GM20431 (cell line): ENCODE results near the gene CRACDL.

Source experiments
- in situ Hi-C: fragments of 300-500 bp; cut with MseI, MboI; formaldehyde crosslinking; loops from one replicate; pipeline ENCODE4 v1.15.0; 2020; ENCODE audit warnings: low sequenced_read_pairs; ENCODE audit not compliant: unreplicated experiment

The CRACDL gene

GRCh38 chr2:98807929-98808328 lies 128.1 kb downstream of the CRACDL start:
- in situ Hi-C loops, result no loop called here

- in situ Hi-C loops, result no loop called here
Measured at GRCh38 chr2:98807221-98807620, 128.8 kb downstream of the CRACDL start.

GRCh38 chr2:98806236-98806697 lies 129.8 kb downstream of the CRACDL start:
- in situ Hi-C loops, result no loop called here

GRCh38 chr2:98805412-98806171 lies 130.4 kb downstream of the CRACDL start:
- in situ Hi-C loops, result no loop called here

- in situ Hi-C loops, result no loop called here
Measured at GRCh38 chr2:98804736-98805135, 131.3 kb downstream of the CRACDL start.

GRCh38 chr2:98804265-98804650 lies 131.8 kb downstream of the CRACDL start:
- in situ Hi-C loops, result no loop called here

GRCh38 chr2:98803405-98804264 lies 132.4 kb downstream of the CRACDL start:
- in situ Hi-C loops, result no loop called here

- in situ Hi-C loops, result no loop called here
Measured at GRCh38 chr2:98802344-98802743, 133.7 kb downstream of the CRACDL start.

GRCh38 chr2:98801921-98802321 lies 134.1 kb downstream of the CRACDL start:
- in situ Hi-C loops, result no loop called here

- in situ Hi-C loops, result no loop called here
Measured at GRCh38 chr2:98801286-98801685, 134.7 kb downstream of the CRACDL start.

- in situ Hi-C loops, result no loop called here
Measured at GRCh38 chr2:98800330-98801064, 135.5 kb downstream of the CRACDL start.

- in situ Hi-C loops, result no loop called here
Measured at GRCh38 chr2:98799375-98800329, 136.4 kb downstream of the CRACDL start.

GRCh38 chr2:98796775-98797544 lies 139.1 kb downstream of the CRACDL start:
- in situ Hi-C loops, result no loop called here

- in situ Hi-C loops, result no loop called here
Measured at GRCh38 chr2:98795891-98796676, 139.9 kb downstream of the CRACDL start.

GRCh38 chr2:98793897-98794830 lies 141.9 kb downstream of the CRACDL start:
- in situ Hi-C loops, result no loop called here

GRCh38 chr2:98793275-98793674 lies 142.8 kb downstream of the CRACDL start:
- in situ Hi-C loops, result no loop called here

- in situ Hi-C loops, result no loop called here
Measured at GRCh38 chr2:98790221-98790620, 145.8 kb downstream of the CRACDL start.
